Eye (tissue), 1 donor: ENCODE results near the gene PDCD1.
"Not testable (repeated sequence)": the region's sequence is repeated elsewhere in the genome, so short reads cannot be mapped to it uniquely, and the experiment has no call there.

Experiments used
- DNase-seq: peaks from one replicate; pipeline ENCODE4 v3.0.0-alpha.2; 2015

The PDCD1 gene

DNA sequence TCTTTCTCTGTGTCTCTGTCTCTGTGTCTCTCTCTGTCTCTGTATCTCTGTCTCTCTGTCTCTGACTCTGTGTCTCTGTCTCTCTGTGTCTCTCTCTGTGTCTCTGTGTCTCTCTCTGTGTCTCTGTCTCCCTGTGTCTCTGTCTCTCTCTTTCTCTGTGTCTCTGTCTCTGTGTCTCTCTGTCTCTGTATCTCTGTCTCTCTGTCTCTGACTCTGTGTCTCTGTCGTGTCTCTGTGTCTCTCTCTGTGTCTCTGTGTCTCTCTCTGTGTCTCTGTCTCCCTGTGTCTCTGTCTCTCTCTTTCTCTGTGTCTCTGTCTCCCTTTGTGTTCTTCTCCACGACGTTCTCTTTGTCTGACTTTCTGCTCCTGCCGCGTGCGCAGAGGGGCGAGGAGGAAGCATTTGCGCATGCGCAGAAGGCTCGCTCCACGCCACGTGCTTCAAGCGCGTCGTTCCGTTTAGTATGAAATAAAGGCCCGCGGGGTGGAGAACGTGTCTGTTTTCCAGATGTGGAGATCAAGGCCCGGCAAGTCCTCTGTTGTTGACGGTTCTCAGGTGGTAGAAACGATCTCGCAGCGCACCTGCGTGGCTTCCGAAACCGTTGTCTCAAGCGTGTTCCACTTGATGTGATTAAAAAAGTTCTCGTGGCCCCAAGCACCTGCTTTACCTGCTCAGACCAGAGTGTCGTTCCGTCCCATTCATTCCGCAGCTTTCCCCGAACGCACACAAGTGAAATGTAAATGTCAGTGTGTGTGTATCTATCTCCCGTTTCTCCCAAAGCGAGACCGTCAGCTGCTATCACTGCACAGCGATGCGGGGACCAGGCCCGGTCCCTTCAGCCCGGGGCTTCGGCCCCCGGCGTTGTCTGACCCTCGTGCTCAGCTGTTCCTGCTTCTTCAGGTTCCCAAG lies 34.9 kb downstream of the PDCD1 start:
- DNase-seq = peak; percentile 88

DNA sequence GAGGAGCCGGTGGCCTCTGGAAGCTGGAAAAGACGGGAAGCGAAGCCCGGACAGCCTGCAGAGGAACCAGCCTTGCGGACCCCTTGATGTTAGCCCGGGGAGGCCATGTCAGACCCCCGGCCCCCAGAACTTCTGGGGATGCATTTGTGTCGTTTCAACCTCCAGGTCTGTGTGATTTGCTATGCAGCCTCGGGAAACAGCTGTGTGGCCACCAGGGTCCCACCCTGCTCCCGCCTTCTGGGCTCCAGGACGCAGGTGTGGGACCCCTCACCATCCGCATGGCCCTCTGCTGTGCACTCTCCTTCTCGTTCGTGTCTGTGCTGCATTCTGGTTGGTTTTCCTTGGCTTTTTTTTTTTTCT lies 36.5 kb downstream of the PDCD1 start:
- DNase-seq = no peak

DNA sequence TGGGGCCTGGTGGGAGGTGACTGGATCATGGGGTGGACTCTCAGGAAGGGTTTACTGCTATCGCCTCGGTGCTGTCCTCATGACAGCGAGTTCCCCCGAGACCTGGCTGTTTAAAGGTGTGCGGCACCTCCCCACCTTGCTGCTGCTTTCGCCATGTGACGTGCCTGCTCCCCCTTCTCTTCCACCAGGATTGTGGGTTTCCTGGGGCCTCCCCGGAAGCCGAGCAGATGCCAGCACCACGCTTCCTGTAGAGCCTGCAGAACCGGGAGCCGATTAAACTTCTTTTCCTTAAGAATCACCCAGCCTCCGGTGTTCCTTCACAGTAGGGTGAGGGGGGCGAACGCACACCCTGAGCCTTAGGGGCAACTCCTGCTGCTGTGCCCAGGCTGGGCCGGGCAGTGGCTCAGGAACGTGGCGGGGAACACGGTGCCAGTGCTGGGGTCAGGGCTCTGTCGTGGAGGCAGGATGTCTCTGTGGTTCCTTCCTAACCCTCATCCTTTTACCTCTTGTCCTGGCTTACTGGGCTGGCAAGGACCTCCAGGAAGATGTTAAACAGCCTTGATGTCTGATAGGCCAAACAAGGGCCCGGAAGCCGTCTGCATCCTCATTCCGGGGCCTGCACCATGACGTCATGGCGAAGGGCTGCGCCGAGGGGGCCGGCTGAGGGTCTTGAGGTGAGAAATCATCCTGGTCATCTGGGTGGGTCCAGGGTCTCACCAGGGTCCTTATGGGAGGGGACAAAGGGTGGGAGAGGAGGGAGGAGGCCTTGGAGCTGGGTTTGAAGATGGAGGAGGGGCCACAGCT lies 37.0 kb downstream of the PDCD1 start:
- DNase-seq = no peak

DNA sequence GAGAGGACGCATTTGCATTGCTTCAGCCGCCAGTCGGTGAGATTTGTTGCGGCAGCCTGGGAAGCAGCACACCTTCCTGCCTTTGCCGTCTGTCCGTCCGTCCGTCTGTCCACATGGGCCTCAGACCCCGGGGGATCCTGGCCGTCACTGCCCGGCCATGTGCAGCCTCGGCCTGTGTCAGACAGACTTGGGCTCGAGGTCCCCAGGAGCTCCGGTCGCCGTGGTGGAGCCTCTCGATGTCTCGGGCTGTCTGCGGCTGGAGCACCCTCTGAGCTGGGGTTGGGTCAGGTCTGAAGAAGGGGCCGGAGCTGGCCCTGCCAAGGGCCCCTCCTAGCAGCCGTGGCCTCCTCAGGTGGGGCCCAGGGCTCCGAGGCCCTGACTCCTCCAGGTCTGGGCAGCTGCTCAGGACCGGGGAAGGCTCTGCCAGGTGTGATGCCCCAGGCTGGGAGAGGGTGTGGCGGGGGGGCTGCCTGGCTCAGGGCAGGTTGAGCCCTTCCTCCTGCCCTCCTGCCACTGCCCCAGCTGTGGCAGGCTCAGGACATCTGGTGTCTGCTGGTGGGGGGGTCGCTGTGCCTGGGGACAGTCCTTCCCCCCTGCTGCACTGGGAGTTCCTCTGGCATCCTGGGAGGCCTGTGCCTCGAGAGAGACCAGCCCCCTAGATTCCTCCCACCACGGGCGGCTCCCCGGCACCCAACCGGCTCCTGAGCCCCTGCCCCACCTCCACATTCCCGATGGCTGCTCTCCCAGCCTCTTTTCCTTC lies 37.9 kb downstream of the PDCD1 start:
- no peak for DNase-seq

DNA sequence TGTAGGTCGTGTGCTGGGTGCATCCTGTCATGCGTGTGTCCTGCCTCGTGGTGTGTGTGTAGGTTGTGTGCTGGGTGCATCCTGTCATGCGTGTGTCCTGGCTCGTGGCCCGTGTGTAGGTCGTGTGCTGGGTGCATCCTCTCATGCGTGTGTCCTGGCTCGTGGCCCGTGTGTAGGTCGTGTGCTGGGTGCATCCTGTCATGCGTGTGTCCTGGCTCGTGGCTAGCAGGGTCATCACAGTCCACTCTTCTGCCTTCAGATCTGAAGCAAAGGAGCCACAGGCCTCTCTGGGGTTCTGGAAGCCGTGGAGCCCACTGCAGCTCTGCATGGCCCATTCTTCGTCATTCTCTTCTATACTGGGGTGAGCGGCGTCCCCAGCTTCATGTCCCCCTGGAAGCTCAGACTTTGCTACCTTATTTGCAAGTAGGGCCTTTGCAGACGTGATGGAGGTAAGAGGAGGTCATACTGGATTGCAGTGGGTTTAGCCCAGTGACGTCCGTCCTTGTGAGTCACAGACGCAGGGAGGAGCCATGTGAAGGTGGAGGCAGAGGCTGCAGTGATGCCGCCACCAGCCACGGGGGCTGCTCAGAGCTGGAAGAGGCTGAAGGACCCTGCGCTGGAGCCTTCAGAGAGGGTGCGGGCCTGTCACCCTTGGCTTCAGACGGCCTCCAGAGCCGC lies 38.6 kb downstream of the PDCD1 start:
- not testable (repeated sequence) for DNase-seq

DNA sequence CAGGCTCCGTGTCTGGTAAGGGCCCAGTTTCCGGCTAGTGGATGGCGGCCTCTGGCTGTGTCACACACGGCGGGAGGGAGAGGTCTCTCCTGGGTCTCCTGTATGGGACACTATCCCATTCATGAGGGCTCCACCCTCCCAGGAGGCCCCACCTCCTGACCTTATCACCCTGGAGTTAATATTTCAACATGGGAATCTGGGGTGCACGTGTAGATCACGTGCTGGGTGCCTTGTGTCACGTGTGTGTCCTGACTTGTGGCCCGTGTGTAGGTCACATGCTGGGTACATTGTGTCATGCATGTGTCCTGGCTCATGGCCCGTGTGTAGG lies 39.8 kb downstream of the PDCD1 start:
- DNase-seq = no peak

DNA sequence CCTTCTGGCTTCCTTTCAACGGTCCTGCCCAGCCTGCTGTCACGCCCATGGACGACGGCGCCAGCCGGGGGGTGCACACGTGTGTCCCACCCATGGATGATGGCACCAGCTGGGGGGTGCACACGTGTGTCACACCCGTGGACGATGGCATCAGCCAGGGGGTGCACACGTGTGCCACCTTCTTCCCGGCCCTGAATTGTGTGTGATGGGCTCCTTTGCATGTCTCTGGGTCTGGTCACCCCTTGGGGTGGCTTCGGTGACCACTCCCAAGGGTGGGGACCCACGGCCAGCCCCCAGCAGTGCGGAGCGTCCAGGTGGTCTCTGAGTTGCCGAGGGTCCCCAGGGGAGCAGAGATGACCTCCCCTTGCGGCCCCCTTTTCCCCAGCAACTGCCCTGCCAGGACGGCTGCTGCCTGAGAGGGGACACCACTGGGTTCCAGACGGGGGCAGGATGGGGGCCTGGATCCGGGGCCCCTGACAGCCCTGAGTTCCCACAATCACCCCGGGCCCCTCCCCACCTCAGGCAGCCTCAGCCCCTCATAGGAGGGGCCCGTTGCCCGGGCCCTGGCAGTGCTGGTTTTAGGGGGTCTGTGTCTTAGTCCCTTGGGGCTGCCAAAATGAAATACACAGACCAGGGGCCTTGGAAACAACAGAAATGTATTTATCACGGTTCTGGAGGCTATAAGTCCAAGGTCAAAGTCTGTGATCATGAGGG lies 40.3 kb downstream of the PDCD1 start:
- no peak for DNase-seq

DNA sequence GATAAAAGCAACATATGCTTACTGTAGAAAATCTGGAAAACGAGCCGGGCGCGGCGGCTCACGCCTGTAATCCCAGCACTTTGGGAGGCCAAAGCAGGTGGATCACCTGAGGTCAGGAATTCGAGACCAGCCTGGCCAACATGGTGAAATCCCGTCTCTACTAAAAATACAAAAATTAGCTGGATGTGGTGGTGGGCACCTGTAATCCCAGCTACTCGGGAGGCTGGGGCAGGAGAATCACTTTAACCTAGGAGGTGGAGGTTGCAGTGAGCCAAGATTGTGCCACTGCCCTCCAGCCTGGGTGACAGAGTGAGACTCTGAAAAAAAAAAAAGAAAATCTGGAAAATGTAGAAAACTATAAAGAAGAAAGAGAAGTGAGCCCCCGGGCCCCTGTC lies 40.9 kb downstream of the PDCD1 start:
- not testable (repeated sequence) for DNase-seq

DNA sequence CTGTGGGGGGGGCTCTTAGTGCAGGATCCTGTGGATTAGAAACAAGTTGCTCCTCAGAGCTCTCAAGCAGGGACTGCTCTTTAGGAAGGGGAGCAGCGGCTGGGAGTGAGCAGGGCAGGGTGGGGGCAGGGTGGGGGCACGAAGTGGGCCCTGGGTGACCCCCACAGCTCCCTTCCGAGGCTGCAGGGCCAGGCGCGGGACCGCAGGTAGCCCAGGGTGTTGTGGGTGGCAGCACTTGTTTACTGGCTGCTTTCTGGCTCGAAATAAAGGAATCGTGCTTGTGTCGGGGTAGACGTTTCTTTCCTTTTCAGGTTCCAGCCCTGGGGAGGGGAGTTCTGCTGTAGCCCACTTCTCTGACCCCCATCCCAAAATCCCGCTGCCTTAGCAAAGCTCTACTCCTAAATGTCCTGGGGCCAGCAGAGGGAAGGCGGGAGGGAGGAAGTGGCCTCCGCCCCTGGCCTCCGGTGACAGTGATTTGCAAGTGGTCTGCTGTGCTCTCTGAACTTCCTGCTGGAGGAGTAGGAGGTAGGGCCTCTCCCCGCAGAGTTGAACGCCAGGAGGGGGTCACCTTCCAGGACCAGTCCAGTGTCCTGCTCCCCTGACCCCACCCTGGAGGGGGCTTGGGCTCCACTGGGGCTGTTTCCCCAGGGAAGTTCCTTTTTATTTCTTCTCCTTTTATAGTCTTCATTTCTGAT lies 41.4 kb downstream of the PDCD1 start:
- DNase-seq = no peak

DNA sequence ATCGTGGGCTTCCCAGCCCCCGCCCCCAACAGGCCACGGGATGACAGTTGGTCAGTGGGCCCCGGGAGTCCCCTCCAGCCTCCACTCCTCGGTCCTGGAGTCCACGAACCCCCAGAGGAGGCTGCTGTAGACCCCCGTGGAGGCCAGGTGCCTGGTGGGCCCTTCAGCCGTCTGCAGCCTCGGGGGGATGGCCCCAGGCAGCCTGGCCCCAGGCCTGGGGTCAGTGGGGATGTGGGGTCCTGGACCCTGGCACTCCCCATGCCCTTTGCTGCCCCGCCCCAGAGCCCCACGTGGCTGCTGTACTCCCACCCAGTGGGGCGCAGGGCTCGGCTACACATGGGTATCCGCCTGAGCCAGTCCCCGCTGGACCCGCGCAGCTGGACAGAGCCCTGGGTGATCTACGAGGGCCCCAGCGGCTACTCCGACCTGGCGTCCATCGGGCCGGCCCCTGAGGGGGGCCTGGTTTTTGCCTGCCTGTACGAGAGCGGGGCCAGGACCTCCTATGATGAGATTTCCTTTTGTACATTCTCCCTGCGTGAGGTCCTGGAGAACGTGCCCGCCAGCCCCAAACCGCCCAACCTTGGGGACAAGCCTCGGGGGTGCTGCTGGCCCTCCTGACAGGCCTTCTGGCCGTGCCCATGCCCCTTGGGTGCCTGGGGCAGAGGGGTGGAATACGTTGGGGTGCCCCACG lies 42.1 kb downstream of the PDCD1 start:
- DNase-seq = no peak

DNA sequence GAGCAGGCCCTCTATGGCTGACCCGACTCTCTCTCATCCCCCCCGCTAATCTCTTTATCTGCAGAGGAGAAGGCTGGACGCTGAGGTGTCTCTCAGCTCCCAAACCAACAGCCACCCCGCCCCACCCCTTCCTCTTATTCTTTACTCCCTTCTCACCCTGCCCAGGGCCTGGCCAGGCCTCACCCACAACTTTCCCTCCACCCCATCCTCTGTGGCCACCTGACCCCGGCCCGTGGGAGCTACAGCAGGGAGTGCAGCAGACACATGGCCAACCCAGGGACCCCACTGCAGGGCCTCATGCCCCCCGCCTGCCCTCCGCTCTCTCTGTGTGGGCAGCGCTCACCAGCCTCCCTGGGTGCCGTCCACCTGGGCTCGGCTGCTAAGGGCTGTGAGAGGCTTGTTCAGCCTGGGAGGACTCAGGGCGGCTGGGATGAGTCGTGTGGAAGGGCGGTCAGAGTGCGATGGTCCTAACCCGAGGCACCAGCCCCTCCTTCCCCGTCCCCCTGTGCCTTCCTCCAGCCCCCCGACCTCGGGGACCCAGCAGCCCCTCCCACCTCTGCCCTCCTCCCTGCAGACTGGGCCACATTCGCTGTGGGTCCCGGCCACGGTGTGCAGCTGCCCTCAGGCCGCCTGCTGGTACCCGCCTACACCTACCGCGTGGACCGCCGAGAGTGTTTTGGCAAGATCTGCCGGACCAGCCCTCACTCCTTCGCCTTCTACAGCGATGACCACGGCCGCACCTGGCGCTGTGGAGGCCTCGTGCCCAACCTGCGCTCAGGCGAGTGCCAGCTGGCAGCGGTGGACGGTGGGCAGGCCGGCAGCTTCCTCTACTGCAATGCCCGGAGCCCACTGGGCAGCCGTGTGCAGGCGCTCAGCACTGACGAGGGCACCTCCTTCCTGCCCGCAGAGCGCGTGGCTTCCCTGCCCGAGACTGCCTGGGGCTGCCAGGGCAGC lies 42.9 kb downstream of the PDCD1 start:
- DNase-seq = no peak

DNA sequence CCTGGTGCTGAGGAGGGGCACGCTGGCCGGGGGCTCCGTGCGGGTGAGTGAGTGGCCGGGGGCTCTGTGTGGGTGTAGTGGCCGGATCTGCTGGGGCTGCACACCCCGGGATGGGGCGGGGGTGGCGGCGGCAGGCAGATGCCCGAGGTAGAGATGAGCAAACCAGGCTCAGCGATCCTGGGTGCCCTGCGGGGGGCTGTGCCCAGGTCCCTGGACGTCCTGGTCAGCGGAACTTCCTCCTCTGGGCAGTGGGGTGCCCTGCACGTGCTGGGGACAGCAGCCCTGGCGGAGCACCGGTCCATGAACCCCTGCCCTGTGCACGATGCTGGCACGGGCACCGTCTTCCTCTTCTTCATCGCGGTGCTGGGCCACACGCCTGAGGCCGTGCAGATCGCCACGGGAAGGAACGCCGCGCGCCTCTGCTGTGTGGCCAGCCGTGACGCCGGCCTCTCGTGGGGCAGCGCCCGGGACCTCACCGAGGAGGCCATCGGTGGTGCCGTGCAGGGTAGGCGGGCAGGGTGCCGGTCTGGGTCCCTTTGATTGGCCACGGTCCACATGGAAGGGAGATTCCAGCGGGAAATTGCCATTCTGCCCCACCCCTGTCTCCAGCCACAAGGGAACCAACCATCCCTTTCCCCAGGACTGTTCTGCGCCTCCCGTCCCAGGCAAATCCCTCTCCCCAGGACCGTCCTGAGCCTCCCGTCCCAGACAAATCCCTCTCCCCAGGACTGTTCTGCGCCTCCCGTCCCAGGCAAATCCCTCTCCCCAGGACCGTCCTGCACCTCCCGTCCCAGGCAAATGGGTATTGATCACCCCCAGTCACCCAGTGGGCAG lies 43.8 kb downstream of the PDCD1 start:
- DNase-seq = no peak

DNA sequence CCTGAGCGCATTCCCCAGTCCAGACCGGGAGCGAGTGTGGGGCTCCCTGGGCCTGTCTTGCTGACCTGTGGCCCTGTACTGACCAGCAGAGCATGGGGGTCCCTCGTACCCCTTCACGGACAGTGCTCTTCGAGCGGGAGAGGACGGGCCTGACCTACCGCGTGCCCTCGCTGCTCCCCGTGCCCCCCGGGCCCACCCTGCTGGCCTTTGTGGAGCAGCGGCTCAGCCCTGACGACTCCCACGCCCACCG lies 44.4 kb downstream of the PDCD1 start:
- no peak for DNase-seq

DNA sequence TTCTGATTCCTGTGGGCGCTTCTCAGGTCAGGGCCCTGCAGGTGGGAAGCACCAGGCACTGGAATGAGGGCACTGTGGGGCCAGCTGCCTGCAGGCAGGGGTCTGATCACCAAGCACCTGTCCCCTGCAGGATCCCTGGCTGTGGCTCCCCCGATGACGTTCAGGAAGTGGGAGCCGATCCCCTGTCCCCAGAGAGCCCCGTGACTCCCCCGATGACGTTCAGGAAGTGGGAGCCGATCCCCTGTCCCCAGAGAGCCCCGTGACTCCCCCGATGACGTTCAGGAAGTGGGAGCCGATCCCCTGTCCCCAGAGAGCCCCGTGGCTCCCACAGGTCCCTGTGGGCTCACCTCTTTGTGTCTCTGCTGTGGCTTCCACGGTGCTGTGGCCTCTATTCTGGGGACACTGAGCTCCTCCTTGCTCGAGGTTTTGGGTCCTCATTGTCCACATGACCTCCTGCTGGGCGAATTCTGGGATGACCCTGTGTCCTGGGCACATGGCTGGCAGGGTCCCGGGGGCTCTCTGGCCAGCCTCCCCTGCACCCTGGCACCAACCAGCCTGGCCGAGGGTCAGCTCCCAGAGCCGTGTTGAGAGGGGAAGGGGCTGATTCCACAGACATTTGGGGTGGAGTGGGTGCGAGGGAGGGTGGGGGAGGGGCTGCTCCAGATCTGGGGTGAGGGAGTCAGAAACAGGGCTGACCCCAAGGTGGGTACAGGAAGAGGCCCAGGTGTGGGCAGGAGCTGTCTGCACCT lies 44.9 kb downstream of the PDCD1 start:
- DNase-seq = no peak

DNA sequence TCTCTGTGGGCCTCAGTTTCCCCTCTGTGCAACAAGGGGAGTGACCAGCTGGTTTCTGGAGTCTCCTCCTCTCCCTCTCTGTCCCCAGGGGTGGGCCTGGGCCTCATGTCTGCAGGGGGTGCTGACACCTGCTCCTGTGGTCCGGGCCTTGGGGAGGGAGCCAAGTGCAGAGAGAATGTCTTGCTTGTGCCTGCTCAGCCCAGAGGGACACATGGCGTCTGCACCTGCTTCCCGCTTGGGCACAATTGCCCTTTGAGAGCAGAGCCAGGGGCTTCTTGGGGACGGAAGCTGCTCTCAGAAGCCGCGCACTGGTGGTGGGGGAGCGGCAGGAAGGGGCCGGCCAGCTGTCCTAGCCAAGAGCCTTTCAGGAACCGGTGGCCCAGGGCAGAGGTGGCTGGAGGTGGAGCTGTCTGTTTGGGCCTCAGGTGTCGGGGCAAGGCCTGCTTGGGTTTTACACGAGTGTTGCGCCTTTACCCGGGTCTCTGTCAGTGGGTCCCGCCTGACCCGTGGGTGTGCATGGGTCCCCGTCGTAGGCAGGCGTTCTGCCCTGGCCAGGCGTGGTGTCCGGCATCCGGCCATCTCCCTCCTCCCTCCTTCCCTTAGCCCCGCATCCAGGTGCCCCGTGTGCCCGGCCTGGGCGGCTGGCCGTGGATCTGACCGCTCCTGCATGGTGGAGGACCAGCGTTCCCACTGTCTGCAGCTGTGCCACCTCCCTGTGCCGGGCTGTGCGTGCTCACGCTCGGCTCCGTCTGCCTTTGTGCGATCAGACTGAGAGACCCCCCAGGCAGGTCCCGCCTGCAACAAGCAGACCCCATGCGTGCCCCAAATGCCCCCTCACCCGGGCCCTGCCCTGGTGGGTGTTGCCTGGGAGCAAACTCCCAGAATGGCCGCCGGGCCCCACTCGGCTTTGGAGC lies 45.7 kb downstream of the PDCD1 start:
- no peak for DNase-seq

DNA sequence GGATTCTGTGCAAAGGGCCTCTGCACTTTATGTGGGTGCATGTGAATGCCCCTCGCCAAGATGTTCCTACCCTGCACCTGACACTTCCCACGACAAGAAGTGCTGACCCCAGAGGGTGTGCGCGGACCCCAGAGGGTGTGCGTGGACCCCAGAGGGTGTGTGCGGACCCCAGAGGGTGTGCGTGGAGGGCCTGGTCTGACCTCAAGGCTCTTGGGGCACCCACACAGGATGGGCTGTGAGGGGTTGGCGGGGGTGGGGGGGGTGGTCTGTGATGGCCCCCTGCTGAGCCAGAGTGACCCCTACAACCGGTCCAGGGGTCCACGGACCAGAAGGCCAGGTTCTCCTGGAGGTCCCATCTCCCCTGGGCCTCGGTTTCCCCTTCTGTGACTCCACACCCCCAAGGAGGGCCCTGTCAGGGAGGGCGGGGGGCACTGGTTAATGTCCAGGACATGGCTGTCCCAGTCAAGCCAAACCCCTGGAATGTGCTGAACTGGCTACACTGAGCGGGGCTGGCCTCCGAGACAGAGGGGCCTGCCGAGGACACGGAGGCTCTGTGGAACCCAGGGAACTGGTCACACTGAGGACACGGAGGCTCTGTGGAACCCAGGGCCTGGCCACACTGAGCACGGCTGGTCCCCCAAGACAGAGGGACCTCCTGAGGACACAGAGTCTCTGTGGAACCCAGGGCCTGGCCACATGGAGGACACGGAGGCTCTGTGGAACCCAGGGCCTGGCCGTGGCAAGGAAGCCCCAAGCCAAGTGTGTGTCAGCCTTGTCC lies 46.6 kb downstream of the PDCD1 start:
- no peak for DNase-seq
